ENCODE measurements around the gene BCORL1.

Gene BCORL1

GRCh38 chrX:129961180-129962083 lies 21.0 kb upstream of the BCORL1 start:
- peak; percentile 56 for DNase-seq

DNA sequence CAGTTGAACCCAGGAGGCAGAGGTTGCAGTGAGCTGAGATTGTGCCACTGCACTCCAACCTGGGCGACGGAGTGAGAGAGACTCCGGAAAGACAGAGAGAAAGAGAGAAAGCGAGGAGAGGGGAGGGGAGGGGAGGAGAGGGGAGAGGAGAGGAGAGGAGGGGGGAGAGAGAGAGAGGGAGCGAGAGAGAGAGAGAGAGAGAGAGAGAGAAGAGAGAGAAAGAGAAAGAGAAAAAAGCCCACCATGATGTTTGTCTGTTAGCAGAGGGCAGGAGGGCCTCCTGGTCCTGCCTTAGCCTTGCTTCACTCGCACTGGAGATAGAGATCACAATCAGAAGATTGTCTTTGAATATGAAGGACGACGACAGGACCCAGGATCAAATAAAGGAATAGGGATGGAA lies 18.7 kb upstream of the BCORL1 start:
- DNase-seq, result no peak

GRCh38 chrX:129965166-129965565 lies 17.3 kb upstream of the BCORL1 start:
- DNase-seq, result no peak

DNA sequence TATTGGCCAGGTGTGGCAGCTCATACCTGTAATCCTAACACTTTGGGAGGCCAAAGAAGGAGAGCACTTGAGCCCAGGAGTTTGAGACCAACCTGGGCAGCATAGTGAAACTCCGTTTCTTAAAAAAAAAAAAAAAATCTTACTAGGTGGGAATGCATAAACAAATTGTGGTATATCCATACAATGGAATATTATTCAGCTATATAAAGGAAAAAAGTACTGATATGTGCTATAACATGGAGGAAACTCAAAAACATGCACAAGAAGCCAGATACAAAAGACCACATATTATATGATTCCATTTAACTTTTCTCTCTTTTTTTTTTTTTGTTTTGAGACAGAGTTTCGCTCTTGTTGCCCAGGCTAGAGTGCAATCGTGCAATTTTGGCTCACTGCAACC lies 13.5 kb upstream of the BCORL1 start:
- DNase-seq, result no peak

DNA sequence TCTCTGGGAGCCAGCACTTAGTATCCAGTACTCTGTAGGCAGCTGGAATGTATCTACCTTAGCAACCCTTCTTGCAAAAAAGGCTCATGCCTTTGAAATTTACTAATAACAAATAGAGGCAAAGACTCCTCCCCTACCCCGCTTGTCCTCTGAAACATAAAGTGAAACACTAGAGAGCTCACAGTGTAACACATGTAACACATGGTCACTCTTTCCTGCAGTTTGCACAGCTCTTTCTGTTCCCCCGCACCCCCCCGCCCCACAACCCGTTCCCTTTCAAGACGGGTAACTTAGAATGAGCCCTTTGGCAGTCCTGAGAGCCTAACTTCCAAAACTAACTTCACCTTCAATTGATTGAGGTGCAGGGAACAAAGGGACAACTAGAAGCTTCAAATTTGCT lies 6.0 kb upstream of the BCORL1 start:
- no peak for DNase-seq

DNA sequence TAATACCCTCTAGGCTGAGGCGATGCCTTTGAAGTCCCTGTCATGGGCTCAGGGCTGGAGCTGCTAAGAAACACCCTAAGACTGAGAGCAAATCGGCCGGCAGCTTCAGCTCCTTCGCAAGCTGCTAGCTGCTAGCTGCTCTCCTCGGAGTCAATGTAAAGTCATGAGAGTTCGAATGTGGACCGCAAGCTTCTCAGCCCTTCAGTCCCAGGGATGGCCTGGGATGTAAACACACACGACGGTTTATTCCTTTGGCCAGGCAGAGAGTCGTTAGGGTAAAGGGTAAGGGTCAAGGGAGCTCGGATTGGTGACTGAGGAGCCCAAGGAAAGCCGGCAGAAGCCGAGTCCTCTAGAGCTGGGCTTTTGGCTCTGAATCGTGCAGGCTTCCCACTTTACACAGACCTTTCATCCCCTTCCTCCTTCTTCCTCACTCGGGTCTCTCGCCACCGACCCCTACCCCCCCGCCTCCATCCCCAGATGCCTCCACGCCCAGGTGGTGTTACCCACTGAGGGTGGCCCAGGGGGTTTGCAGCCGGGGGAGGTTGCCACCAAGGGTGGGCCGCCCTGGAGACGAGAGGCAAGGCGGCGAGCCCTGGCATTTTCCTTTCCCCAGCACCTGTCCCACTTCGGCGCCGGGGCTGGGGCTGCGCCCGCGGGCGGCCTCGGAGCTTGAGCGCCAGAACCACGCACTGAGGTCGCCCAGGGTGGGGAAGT lies 3.1 kb upstream of the BCORL1 start:
- no peak for DNase-seq

- no peak for DNase-seq
Observed at GRCh38 chrX:129980001-129980401, 2.4 kb upstream of the BCORL1 start.

DNA sequence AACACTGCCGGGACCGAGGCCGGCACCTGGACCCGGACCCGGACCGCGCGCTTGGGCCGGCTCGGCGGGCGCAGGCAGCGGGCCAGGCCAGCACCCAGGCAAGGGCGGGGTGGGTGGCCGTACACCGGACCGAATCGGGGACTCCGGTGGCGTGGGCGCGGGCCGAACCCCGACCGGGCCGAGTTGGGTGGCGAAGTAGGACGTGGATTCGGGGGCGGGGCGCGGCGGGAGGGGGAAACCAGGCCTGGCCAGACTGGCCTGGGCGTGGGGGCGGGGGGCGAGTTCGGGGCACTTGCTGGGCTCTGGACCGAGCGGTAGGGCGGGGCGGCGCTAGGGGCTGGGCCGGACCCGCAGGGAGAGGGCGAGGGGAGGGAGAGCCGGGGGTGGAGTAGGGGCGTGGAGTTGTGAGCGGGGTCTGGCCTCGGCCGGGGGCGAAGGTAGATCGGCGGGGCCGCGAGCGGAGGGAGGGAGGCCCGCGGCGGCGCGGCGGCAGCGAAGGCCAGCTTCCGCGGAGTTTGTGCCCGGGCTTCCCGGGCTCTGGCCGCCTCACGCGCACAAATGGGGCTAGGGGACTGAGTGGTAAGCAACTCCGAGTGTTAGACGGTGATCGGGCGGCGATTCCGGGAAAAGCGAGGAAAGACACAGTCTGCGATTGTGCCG lies 1.8 kb upstream of the BCORL1 start:
- DNase-seq, result no peak

DNA sequence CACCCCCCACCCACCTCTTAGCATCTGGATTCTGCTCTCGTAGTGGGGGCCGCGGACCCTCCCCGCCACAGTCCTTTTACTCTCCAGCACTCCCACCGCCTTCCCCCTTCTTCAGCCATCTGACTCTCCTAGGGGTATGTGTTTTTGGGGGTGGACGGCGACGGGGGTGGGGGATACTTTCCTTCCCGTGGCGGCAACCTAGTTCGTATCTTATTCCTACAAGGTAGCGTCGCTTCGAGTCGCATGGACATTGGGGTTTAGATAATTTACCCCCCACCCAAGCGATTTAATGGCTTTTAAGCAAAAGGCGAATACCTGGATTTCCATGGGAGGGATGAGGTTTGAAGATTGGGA lies 1.3 kb upstream of the BCORL1 start:
- no peak for DNase-seq

DNA sequence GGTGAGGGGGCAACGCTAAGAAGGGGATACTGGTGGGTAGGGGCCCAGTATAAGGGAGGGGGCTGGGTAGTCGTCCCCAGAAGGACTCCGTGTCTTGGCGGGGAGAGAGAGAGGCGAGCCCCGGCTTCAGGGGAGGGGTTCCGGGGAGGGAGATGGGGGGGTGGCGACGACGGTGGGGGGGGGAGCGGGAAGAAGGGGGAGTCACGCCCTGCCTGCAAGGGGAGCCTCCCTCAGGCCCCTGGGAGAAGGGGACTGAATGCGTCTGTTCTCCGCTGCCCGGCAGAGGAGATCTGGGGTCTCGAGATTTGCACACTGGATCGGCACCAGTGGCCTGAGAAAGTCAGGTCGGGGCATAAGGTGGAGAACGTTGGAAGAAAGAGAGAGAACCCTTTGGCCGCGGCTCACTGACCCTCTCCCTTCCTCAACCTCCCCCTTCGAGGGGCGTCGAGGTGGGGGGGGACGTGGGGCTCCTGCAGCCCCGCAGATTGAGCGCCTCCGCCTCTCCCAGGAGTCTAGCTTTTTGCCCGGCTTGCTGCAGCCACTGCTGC lies 609 bp upstream of the BCORL1 start:
- DNase-seq, result no peak

DNA sequence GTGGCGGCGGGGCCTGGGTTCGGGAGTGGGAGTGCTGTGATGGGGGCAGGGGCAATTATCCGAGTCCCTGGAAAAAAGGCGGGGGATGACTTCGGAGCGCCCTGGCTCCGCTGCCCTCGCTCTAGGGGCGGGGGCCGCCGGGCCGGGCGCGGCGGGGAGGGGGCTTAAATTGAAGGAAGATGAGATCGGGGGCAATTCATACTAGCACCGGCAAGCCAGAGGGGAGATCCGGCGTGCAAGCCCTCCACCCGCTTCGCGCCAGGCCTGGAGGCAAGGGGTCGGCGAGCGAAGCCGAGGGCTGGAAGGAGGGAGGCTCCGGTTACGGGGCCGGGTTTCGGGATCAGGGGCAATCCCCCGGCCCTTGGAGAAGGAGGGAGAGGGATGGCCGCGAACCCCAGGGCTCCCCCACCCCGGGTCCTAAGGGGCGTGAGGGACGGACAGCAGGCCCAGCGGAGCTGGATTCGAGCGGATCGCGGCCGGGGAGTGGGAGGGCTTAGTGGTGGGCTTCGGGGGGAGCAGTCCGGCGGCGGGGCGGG lies 1.2 kb downstream of the BCORL1 start:
- DNase-seq, result peak; percentile 1

GRCh38 chrX:129984111-129984958 lies 1.9 kb downstream of the BCORL1 start:
- peak; percentile 21 for DNase-seq

GRCh38 chrX:129987871-129988270 lies 5.4 kb downstream of the BCORL1 start:
- no peak for DNase-seq

DNA sequence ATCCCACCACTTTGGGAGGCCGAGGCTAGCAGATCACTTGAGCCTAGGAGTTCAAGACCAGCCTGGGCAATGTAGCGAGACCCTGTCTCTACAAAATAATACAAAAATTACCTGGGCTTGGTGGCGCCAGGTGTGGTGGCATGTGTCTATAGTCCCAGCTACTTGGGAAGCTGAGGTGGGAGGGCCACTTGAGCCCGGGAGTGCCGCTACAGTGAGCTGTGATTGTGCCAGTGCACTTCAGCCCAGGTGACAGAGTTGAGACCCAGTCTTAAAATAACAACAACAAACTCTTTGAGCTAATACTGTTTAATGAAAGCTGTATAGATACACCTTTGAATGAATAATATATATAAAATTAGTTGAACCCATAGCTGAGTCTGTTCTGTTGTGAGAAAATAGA lies 9.7 kb downstream of the BCORL1 start:
- no peak for DNase-seq

- DNase-seq, result no peak
Observed at GRCh38 chrX:129996120-129996519, 13.7 kb downstream of the BCORL1 start.

GRCh38 chrX:129997086-129997485 lies 14.7 kb downstream of the BCORL1 start:
- DNase-seq, result no peak

GRCh38 chrX:129998021-129998420 lies 15.6 kb downstream of the BCORL1 start:
- no peak for DNase-seq

GRCh38 chrX:130001893-130002292 lies 19.5 kb downstream of the BCORL1 start:
- DNase-seq, result no peak

DNA sequence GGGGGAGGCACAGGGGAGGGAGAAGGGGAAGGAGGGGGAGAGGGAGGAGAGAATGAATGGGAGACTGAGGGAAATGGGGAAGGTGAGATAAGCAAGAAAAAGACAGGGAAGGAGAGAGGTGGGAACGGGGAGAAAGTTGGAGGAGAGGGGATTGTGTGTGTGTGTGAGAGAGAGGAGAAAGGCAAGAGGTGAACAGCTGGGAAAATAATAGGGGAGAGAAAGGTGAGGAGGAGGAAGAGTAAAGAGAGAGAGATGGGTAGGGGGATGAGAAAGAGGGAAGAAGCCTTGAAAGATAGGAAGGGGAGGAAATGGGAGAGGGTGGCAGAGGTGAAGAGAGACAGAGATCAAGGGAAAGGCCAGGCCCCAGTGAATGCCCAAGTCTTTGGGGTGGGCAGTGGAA lies 20.1 kb downstream of the BCORL1 start:
- DNase-seq, result no peak

- no peak for DNase-seq
Observed at GRCh38 chrX:130005089-130005807, 22.8 kb downstream of the BCORL1 start.

DNA sequence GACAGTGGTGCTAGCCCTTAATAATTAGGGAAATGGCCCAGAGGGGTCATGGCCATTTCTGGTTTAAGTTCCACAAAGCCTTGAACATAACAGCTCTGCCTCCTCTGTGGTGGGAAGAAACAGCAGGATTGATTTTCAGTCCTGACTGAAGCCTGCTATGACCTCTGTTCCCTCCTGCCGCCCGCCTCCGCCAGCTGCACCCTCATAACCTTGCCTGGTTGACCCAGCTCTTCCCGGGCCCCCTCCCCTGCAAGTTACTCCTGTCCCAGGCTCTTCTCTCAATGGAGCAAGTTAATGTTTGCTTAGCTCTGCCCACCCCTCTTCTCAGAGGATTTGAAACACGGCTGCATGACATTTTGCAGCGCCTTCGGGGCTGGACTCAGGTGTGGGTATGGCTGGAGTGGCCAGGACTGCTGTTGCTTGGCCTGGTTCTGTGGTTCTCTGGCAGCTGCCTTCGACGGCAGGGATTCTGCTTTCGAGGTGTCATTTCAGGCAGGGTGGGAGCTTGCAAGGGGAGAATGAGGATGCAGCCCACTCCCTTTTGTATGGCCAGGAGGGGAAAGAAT lies 27.3 kb downstream of the BCORL1 start:
- DNase-seq, result no peak

Measured in stimulated activated CD4-positive, alpha-beta T cell treated with anti-CD3 and anti-CD28 coated beads, Interleukin-12 subunit alpha, Interleukin-12 subunit beta, amount 100 ng/mL, for 4 hours (primary cell).